ENCODE data around the gene BCAM. TPM values are rescaled to one million over a fixed set of nuclear protein-coding genes. Genes with fewer than 3 reads are reported as not detected.

BCAM gene
- total and polyA plus RNA-seq, 4 donors = 10.5 to 87.4 (median 19.1) TPM

DNA sequence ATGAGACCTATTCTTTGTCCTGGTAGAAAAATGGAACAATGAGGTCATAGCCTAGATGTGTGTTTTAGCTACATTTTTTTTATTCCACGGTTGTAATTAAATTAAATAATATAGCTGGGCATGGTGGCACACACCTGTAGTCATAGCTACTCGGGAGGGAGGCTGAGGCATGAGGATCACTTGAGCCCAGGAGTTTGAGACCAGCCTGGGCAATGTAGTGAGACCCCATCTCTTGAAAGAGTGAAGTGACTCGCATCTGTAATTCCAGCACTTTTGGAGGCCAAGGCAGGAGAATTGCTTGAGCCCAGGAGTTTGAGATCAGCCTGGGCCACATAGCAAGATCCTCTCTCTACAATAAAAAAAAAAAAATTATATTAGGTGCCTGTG is 43.0 kb upstream of the BCAM start:
- 83% methylated on average over 3 of the region's 3 CpGs for WGBS

More for the DNA sequence above, 43.0 kb upstream of the BCAM start:
- TF ChIP-seq, protein P1, sequence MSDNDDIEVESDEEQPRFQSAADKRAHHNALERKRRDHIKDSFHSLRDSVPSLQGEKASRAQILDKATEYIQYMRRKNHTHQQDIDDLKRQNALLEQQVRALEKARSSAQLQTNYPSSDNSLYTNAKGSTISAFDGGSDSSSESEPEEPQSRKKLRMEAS (IDR thresholded peaks at IDR 0.05) = no peak
- no peak for TF ChIP-seq EGR1 (IDR thresholded peaks at IDR 0.05; ENCODE audit: low read depth in 2 of 2)
- no peak for TF ChIP-seq TAF1 (conservative IDR thresholded peaks at IDR 0.05)
- no peak for TF ChIP-seq NR2F2 (IDR thresholded peaks at IDR 0.05)
- TF ChIP-seq, protein P2, sequence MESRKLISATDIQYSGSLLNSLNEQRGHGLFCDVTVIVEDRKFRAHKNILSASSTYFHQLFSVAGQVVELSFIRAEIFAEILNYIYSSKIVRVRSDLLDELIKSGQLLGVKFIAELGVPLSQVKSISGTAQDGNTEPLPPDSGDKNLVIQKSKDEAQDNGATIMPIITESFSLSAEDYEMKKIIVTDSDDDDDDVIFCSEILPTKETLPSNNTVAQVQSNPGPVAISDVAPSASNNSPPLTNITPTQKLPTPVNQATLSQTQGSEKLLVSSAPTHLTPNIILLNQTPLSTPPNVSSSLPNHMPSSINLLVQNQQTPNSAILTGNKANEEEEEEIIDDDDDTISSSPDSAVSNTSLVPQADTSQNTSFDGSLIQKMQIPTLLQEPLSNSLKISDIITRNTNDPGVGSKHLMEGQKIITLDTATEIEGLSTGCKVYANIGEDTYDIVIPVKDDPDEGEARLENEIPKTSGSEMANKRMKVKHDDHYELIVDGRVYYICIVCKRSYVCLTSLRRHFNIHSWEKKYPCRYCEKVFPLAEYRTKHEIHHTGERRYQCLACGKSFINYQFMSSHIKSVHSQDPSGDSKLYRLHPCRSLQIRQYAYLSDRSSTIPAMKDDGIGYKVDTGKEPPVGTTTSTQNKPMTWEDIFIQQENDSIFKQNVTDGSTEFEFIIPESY (IDR thresholded peaks at IDR 0.05) = no peak
- TF ChIP-seq ATF3 (IDR thresholded peaks at IDR 0.05) = no peak
- no peak for TF ChIP-seq CTCF (IDR thresholded peaks at IDR 0.05; ENCODE audit: low read depth, low read length, missing input control)
- TF ChIP-seq GABPA (IDR thresholded peaks at IDR 0.05 in 1 of 2, conservative IDR thresholded peaks at IDR 0.05 in 1 of 2) = no peak
- no peak for TF ChIP-seq FOXA1 (IDR thresholded peaks at IDR 0.05)
- no peak for TF ChIP-seq FOXA2 (IDR thresholded peaks at IDR 0.05)
- TF ChIP-seq HNF4G (IDR thresholded peaks at IDR 0.05) = no peak
- TF ChIP-seq SP1 (IDR thresholded peaks at IDR 0.05) = no peak
- no peak for TF ChIP-seq YY1 (IDR thresholded peaks at IDR 0.05)
- TF ChIP-seq, protein P3, sequence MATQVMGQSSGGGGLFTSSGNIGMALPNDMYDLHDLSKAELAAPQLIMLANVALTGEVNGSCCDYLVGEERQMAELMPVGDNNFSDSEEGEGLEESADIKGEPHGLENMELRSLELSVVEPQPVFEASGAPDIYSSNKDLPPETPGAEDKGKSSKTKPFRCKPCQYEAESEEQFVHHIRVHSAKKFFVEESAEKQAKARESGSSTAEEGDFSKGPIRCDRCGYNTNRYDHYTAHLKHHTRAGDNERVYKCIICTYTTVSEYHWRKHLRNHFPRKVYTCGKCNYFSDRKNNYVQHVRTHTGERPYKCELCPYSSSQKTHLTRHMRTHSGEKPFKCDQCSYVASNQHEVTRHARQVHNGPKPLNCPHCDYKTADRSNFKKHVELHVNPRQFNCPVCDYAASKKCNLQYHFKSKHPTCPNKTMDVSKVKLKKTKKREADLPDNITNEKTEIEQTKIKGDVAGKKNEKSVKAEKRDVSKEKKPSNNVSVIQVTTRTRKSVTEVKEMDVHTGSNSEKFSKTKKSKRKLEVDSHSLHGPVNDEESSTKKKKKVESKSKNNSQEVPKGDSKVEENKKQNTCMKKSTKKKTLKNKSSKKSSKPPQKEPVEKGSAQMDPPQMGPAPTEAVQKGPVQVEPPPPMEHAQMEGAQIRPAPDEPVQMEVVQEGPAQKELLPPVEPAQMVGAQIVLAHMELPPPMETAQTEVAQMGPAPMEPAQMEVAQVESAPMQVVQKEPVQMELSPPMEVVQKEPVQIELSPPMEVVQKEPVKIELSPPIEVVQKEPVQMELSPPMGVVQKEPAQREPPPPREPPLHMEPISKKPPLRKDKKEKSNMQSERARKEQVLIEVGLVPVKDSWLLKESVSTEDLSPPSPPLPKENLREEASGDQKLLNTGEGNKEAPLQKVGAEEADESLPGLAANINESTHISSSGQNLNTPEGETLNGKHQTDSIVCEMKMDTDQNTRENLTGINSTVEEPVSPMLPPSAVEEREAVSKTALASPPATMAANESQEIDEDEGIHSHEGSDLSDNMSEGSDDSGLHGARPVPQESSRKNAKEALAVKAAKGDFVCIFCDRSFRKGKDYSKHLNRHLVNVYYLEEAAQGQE (IDR thresholded peaks at IDR 0.05) = no peak
- TF ChIP-seq RAD21 (IDR thresholded peaks at IDR 0.05) = no peak
- H3K27me3 ChIP-seq (ENCODE audit: control insufficient read depth in 4 of 4, insufficient read depth in 4 of 4, low read length in 3 of 4) = no peaks in the 10 kb centered on the region
- H3K4me1 ChIP-seq (ENCODE audit: control insufficient read depth in 4 of 4, insufficient read depth in 4 of 4, low read length in 3 of 4) = peaks cover 0 to 5% (median 3%) of the 10 kb centered on the region in 4 donors
- H3K9ac ChIP-seq (ENCODE audit: low read depth in 1 of 2, low read length in 2 of 2) = no peak overlapping the region
- no peaks in the 10 kb centered on the region for H3K9me3 ChIP-seq (ENCODE audit: control insufficient read depth in 4 of 4, low read length in 3 of 4)
- no peak overlapping the region for H3K4me3 ChIP-seq (ENCODE audit: low read depth in 1 of 3, low read length in 3 of 3)
- no peak overlapping the region for H3K27ac ChIP-seq (ENCODE audit: low read depth in 1 of 2, low read length in 2 of 2)
- H3K36me3 ChIP-seq (ENCODE audit: control insufficient read depth in 4 of 4, insufficient read depth in 3 of 4, low read depth in 1 of 4, low read length in 3 of 4) = peaks cover 0 to 1% (median 0%) of the 10 kb centered on the region in 4 donors
- DNase-seq (ENCODE audit: low spot score) = no peak
